H1 (cell line): ENCODE results near the gene TCF25. TPM values are rescaled to one million over a fixed set of nuclear protein-coding genes. Genes with fewer than 3 reads are reported as not detected.
A peak's percentile ranks its signal among the peaks of the same experiment; 100 is the strongest.

Experiments used
- CTCF ChIA-PET: fragments of 300-600 bp; sonication (Branson Sonifier 250); formaldehyde crosslinking; loops from one replicate; lab custom pipeline; 2021; ENCODE audit not compliant: partially characterized antibody; lab: Charles Lee
- POLR2A ChIA-PET: fragments of 300-600 bp; sonication (Branson Sonifier 250); formaldehyde crosslinking; loops from one replicate; lab custom pipeline; 2021; ENCODE audit warnings: inconsistent platforms; ENCODE audit not compliant: partially characterized antibody; lab: Charles Lee
- DNase-seq, 2 experiments: peaks; one replicate each; pipeline versions ENCODE4 v3.0.0 to v3.0.0-alpha.2; 2010 to 2022; ENCODE audit warnings: low spot score in 2 of 2, low read depth in 1 of 2, mixed read lengths in 1 of 2
- FAIRE-seq: peaks from 2 replicates; lab custom pipeline; 2011; peaks lifted over from hg19 to GRCh38; lab: Jason Lieb, UNC
- H2AFZ ChIP-seq: 2 replicates; pipeline ENCODE4 v1.8.1; 2012; ENCODE audit warnings: low read length, inconsistent platforms
- H2AK5ac ChIP-seq: 2 replicates; pipeline ENCODE4 v1.6.1; 2013; ENCODE audit warnings: low read depth, low read length
- H2BK120ac ChIP-seq: replicated peaks from 2 replicates; pipeline ENCODE3; 2013; ENCODE audit warnings: low read depth, low read length, inconsistent platforms
- H2BK12ac ChIP-seq: 2 replicates; pipeline ENCODE4 v1.6.1; 2013; ENCODE audit warnings: low read depth, low read length
- H2BK15ac ChIP-seq: 2 replicates; pipeline ENCODE4 v1.6.1; 2013; ENCODE audit warnings: low read length
- H2BK20ac ChIP-seq: 2 replicates; pipeline ENCODE4 v1.6.1; 2013; ENCODE audit warnings: low read length
- H2BK5ac ChIP-seq: 2 replicates; pipeline ENCODE4 v1.6.1; 2013; ENCODE audit warnings: low read depth, low read length
- H3K14ac ChIP-seq: 2 replicates; pipeline ENCODE4 v1.6.1; 2013; ENCODE audit warnings: inconsistent platforms; ENCODE audit not compliant: insufficient read length
- H3K18ac ChIP-seq: 2 replicates; pipeline ENCODE4 v1.6.1; 2013; ENCODE audit warnings: low read length; ENCODE audit errors: extremely low read depth
- H3K23ac ChIP-seq: 2 replicates; pipeline ENCODE4 v1.6.1; 2013; ENCODE audit warnings: inconsistent platforms; ENCODE audit not compliant: insufficient read length
- H3K23me2 ChIP-seq: 2 replicates; pipeline ENCODE4 v1.6.1; 2013; ENCODE audit warnings: low read depth, low read length
- H3K27ac ChIP-seq: 2 replicates; pipeline ENCODE4 v1.6.1; 2011; ENCODE audit warnings: low read depth, low read length, inconsistent platforms
- H3K27me3 ChIP-seq, 4 experiments: replicated peaks in 1 of 4; 1 replicate in 1 of 4; 2 replicates in 3 of 4; pipeline versions ENCODE4 v1.6.1 to v1.8.1; 2011 to 2013; ENCODE audit warnings: low read length in 3 of 4, mild to moderate bottlenecking in 3 of 4, inconsistent platforms in 2 of 4, mixed read lengths in 2 of 4, moderate library complexity in 1 of 4; ENCODE audit not compliant: control insufficient read depth in 3 of 4, insufficient read depth in 3 of 4; ENCODE audit errors: extremely low read depth in 1 of 4
- H3K36me3 ChIP-seq, 4 experiments: 2 replicates each; pipeline versions ENCODE4 v1.6.1 to v1.8.1; 2011 to 2013; ENCODE audit warnings: mild to moderate bottlenecking in 4 of 4, low read length in 3 of 4, moderate library complexity in 2 of 4, control low read depth in 1 of 4, inconsistent platforms in 1 of 4; ENCODE audit not compliant: insufficient read depth in 4 of 4, control insufficient read depth in 2 of 4
- H3K4ac ChIP-seq: replicated peaks from 2 replicates; pipeline ENCODE3; 2013; ENCODE audit warnings: low read length, low read depth, mixed read lengths, inconsistent platforms; ENCODE audit not compliant: insufficient read length
- H3K4me1 ChIP-seq, 4 experiments: replicated peaks in 1 of 4; 1 replicate in 1 of 4; 2 replicates in 3 of 4; pipeline versions ENCODE4 v1.6.1 to v1.8.1; 2011 to 2013; ENCODE audit warnings: low read length in 3 of 4, inconsistent platforms in 2 of 4, mixed read lengths in 1 of 4; ENCODE audit not compliant: insufficient read depth in 4 of 4, control insufficient read depth in 3 of 4
- H3K4me2 ChIP-seq, 2 experiments: 2 replicates each; pipeline versions ENCODE4 v1.6.1 to v1.8.1; 2011 to 2013; ENCODE audit warnings: low read depth in 2 of 2, low read length in 2 of 2, control low read depth in 1 of 2, inconsistent platforms in 1 of 2, mild to moderate bottlenecking in 1 of 2; ENCODE audit not compliant: insufficient read depth in 1 of 2
- H3K4me3 ChIP-seq, 4 experiments: fragments of 200-600, 300-600 bp in 1 of 4; sonication (generic), shearing (Covaris generic), sonication (Bioruptor Twin) in 1 of 4; 2 replicates each; pipeline versions ENCODE4 v1.5.1 to v1.8.1; 2011 to 2016; ENCODE audit warnings: low read length in 4 of 4, low read depth in 3 of 4, control low read depth in 2 of 4, inconsistent platforms in 2 of 4, mild to moderate bottlenecking in 2 of 4, mixed read lengths in 1 of 4, moderate library complexity in 1 of 4; ENCODE audit not compliant: insufficient read depth in 2 of 4; ENCODE audit errors: extremely low read depth in 1 of 4
- H3K56ac ChIP-seq: replicated peaks from 2 replicates; pipeline ENCODE3; 2013; ENCODE audit warnings: low read depth, mild to moderate bottlenecking, mixed read lengths, low read length, inconsistent platforms; ENCODE audit not compliant: insufficient read length
- H3K79me1 ChIP-seq: 2 replicates; pipeline ENCODE4 v1.6.1; 2013; ENCODE audit warnings: low read depth, low read length, control low read depth
- H3K79me2 ChIP-seq, 2 experiments: 2 replicates each; pipeline versions ENCODE4 v1.6.1 to v1.8.1; 2012 to 2013; ENCODE audit warnings: low read length in 2 of 2, mild to moderate bottlenecking in 2 of 2, inconsistent platforms in 1 of 2; ENCODE audit not compliant: insufficient read depth in 2 of 2, control insufficient read depth in 1 of 2
- H3K9ac ChIP-seq, 4 experiments: replicated peaks in 1 of 4; 1 replicate in 1 of 4; 2 replicates in 3 of 4; pipeline versions ENCODE4 v1.6.1 to v1.8.1; 2011 to 2013; ENCODE audit warnings: low read depth in 3 of 4, low read length in 3 of 4, control low read depth in 2 of 4, mild to moderate bottlenecking in 2 of 4, moderate library complexity in 2 of 4, inconsistent platforms in 1 of 4; ENCODE audit errors: extremely low read depth in 1 of 4
- H3K9me3 ChIP-seq, 2 experiments: 2 replicates each; pipeline versions ENCODE4 v1.6.1 to v1.8.1; 2012 to 2013; ENCODE audit warnings: mild to moderate bottlenecking in 2 of 2, moderate library complexity in 2 of 2, control low read depth in 1 of 2, inconsistent platforms in 1 of 2, low read depth in 1 of 2, low read length in 1 of 2, mixed read lengths in 1 of 2; ENCODE audit not compliant: insufficient read depth in 2 of 2
- H4K20me1 ChIP-seq, 2 experiments: replicated peaks in 1 of 2; 2 replicates each; pipeline versions ENCODE3 to v1.8.1; 2011 to 2013; ENCODE audit warnings: inconsistent platforms in 2 of 2, low read length in 2 of 2, mild to moderate bottlenecking in 1 of 2; ENCODE audit not compliant: insufficient read depth in 2 of 2, control insufficient read depth in 1 of 2
- H4K5ac ChIP-seq: 2 replicates; pipeline ENCODE4 v1.6.1; 2013; ENCODE audit warnings: low read length, low read depth, mixed read lengths, inconsistent platforms; ENCODE audit not compliant: insufficient read length
- H4K8ac ChIP-seq: 2 replicates; pipeline ENCODE4 v1.8.0; 2013; ENCODE audit warnings: mild to moderate bottlenecking, moderate library complexity, low read length, inconsistent platforms; ENCODE audit not compliant: insufficient read depth; ENCODE audit errors: extremely low read depth
- H4K91ac ChIP-seq: replicated peaks from 2 replicates; pipeline ENCODE3; 2013; ENCODE audit warnings: low read length, mixed read lengths, inconsistent platforms; ENCODE audit not compliant: insufficient read length
- CBX5 ChIP-seq: fragments of 300-800, 300-1000 bp; sonication (generic); IDR thresholded peaks from 2 replicates; pipeline ENCODE4 v1.7.1; 2016; ENCODE audit warnings: antibody characterized with exemption, low read length, low read depth
- MAFK ChIP-seq: IDR thresholded peaks from 2 replicates; pipeline ENCODE4 v1.6.1; 2012; ENCODE audit warnings: low read depth, mild to moderate bottlenecking, improper control_type of control experiment, low read length
- SIX5 ChIP-seq: IDR thresholded peaks from 2 replicates; pipeline ENCODE4 v1.6.1; 2011; ENCODE audit warnings: mild to moderate bottlenecking, low read depth, low read length
- SRF ChIP-seq: IDR thresholded peaks from 2 replicates; pipeline ENCODE4 v1.6.1; 2011; ENCODE audit warnings: mild to moderate bottlenecking, low read depth, low read length, moderate library complexity
- WGBS, 2 experiments: shearing (Covaris generic) in 1 of 2; methylation state at CpG; one replicate each; pipeline versions ENCODE4 v1.1.6 to v1.1.7; 2013 to 2015; ENCODE audit warnings: low lambda C conversion rate in 2 of 2, mixed read lengths in 2 of 2, inconsistent platforms in 1 of 2, low coverage in 1 of 2, missing lambda C conversion rate in 1 of 2; ENCODE audit not compliant: insufficient replicate concordance in 2 of 2, insufficient coverage in 1 of 2, insufficient read length in 1 of 2; ENCODE audit errors: extremely low coverage in 1 of 2, missing lambda C conversion rate in 1 of 2; 5-methylcytosine and 5-hydroxymethylcytosine counted together
- polyA plus RNA-seq, 7 experiments: library from polyadenylated mRNA; depleted of rRNA in 3 of 7; stranded (reverse) in 5 of 7; unstranded in 2 of 7; fragments of >200 nt in 5 of 7; fragments of 200-250 nt in 2 of 7; gene quantifications; 1 replicate in 5 of 7; 2 replicates in 1 of 7; 4 replicates in 1 of 7; pipeline versions ENCODE4 v1.2.1 to v1.2.3, GENCODE V29; 2011 to 2013; ENCODE audit warnings: missing spikeins in 2 of 7, mixed read lengths in 2 of 7
- total RNA-seq: library from RNA; stranded (reverse); fragmentation: NEBNext Ultra II Directional; extraction: Animal tissue kit (Norgen Biotek cat#: 25700); gene quantifications from 2 replicates; pipeline ENCODE4 v1.2.1, GENCODE V29; 2021

Gene TCF25
- total and polyA plus RNA-seq, 2 of the 8 experiments (the other 6 are each of a cell fraction or from before 2014, with no cell fraction given), result 78.1 to 102 TPM

DNA sequence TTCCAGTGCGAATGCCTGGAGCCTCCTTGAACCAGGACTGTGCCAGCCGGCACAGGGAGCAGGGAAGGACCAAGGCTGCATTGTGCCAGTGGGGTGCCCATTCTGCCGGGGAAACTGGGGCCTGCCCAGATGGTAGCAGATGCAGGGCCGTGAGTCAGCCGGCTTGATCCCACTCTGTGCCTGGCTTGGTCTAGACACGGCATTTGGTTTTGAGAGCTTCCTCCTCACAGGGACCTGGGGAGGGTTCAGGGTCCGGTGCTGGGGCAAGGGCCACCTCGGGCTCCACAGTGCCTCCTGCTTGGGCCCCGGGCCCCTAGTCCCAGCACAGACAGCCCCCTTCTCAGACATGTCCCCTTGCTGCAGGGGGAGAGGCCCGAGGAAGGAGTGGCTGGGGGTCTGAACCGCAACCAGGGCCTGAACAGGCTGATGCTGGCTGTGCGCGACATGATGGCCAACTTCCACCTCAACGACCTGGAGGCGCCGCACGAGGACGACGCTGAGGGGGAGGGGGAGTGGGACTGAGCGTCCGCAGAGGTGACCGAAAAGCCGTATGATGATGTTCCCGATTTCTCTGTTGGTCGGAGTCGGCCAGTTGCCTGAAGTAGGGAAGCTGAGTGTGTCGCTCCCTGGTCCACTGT is 37.4 kb downstream of the TCF25 start:
- H3K56ac ChIP-seq, result no peak overlapping the region
- POLR2A ChIA-PET, result interaction anchor here (0.7 to 6.5 kb wide), 3 partner anchors 12 to 108 kb away, joined by 3 to 71 read pairs (median 5); partner anchors contain the start of genes TCF25 and TUBB3
- H3K4me2 ChIP-seq, result no peak overlapping the region
- H2BK15ac ChIP-seq, result no peak overlapping the region
- no peak for TF ChIP-seq SIX5
- TF ChIP-seq MAFK, result no peak
- no peak for TF ChIP-seq SRF
- TF ChIP-seq CBX5, result no peak
- H3K79me1 ChIP-seq, result no peaks in the 10 kb centered on the region
- CTCF ChIA-PET, result interaction anchor here (0.7 to 5.9 kb wide), 28 partner anchors 11 to 269 kb away, joined by 3 to 70 read pairs (median 4); partner anchors contain the start of genes MC1R and TUBB3
- no peak overlapping the region for H2BK120ac ChIP-seq
- peak overlapping the region; percentile 35; the same call in 1 of the 2 replicates for H2BK5ac ChIP-seq
- no peak overlapping the region for H2AK5ac ChIP-seq
- H4K5ac ChIP-seq, result no peak overlapping the region
- H2AFZ ChIP-seq, result no peak overlapping the region
- 94% methylated on average over 27 of the region's 27 CpGs; no CpG with 5 or more reads in 1 of the 2 experiments for WGBS, 2 experiments
- H3K23ac ChIP-seq, result no peak overlapping the region
- H4K20me1 ChIP-seq, result peaks cover 0 to 4% of the 10 kb centered on the region in 2 experiments
- no peaks in the 10 kb centered on the region for H3K27me3 ChIP-seq
- peaks cover 0 to 2% (median 0%) of the 10 kb centered on the region in 4 experiments; a peak in 4 of 7 replicates for H3K4me1 ChIP-seq
- no peak overlapping the region for H4K91ac ChIP-seq
- no peak overlapping the region for H3K9ac ChIP-seq
- FAIRE-seq (no peak), DNase-seq (no peak)
- H3K4ac ChIP-seq, result no peak overlapping the region
- peaks cover 2 to 17% (median 7%) of the 10 kb centered on the region in 4 experiments; a peak in 6 of 8 replicates for H3K36me3 ChIP-seq
- H3K4me3 ChIP-seq, result no peak overlapping the region
- no peak overlapping the region for H3K18ac ChIP-seq
- no peaks in the 10 kb centered on the region; the same call in 1 of the 2 replicates for H3K23me2 ChIP-seq
- no peak overlapping the region for H2BK20ac ChIP-seq
- H4K8ac ChIP-seq, result no peak overlapping the region
- no peak overlapping the region for H3K14ac ChIP-seq
- H2BK12ac ChIP-seq, result peak overlapping the region; percentile 60; the same call in 1 of the 2 replicates
- no peak overlapping the region for H3K27ac ChIP-seq
- peaks cover 0 to 19% of the 10 kb centered on the region in 2 experiments; a peak in 3 of 4 replicates for H3K9me3 ChIP-seq
- no peaks in the 10 kb centered on the region for H3K79me2 ChIP-seq
